Colonic mucosa (tissue), 2 donors: ENCODE results near the gene FMO4. TPM values are rescaled to one million over a fixed set of nuclear protein-coding genes. Genes with fewer than 3 reads are reported as not detected.

Source experiments
- total RNA-seq, 2 donors: library from RNA; stranded (reverse); fragmentation: NEBNext Ultra II Directional in 1 of 2; extraction: Animal tissue kit (Norgen Biotek cat#: 25700) in 1 of 2; gene quantifications; one replicate each; pipeline ENCODE4 v1.2.1, GENCODE V29; 2021
- donor health status: DM: no; HTN: no; CAD: no.
- donor health status: DM: no; HTN: no; CAD: no.

FMO4 gene
- total RNA-seq, 2 donors from 2014 or later: 2.2 to 5.7 TPM

Other genes starting within 250 kb of the FMO4 start
- gene FMO3, start 223.3 kb upstream of the FMO4 start, total RNA-seq: under 1 TPM; 0.19 to 0.42 TPM
- 1 to 10 TPM; 1.1 to 1.3 TPM for gene FMO2, start 128.9 kb upstream of the FMO4 start, total RNA-seq
- not detected for gene FMO1, start 65.7 kb upstream of the FMO4 start, total RNA-seq
- gene PRRC2C, start 171.3 kb downstream of the FMO4 start, total RNA-seq: 100 to 1,000 TPM; 136 to 142 TPM